HG02973 (cell line): ENCODE measurements around the gene GP1BA.

Source experiments
- ATAC-seq: cut with Tn5 transposase; IDR thresholded peaks from one replicate; pipeline ENCODE4 v1.9.1; 2021; ENCODE audit warnings: moderate library complexity; ENCODE audit not compliant: unreplicated experiment

Gene GP1BA

GRCh38 chr17:4937553-4937952 is 5.5 kb downstream of the GP1BA start:
- ATAC-seq, result no peak

GRCh38 chr17:4938069-4938491 is 6.0 kb downstream of the GP1BA start:
- ATAC-seq, result no peak

DNA sequence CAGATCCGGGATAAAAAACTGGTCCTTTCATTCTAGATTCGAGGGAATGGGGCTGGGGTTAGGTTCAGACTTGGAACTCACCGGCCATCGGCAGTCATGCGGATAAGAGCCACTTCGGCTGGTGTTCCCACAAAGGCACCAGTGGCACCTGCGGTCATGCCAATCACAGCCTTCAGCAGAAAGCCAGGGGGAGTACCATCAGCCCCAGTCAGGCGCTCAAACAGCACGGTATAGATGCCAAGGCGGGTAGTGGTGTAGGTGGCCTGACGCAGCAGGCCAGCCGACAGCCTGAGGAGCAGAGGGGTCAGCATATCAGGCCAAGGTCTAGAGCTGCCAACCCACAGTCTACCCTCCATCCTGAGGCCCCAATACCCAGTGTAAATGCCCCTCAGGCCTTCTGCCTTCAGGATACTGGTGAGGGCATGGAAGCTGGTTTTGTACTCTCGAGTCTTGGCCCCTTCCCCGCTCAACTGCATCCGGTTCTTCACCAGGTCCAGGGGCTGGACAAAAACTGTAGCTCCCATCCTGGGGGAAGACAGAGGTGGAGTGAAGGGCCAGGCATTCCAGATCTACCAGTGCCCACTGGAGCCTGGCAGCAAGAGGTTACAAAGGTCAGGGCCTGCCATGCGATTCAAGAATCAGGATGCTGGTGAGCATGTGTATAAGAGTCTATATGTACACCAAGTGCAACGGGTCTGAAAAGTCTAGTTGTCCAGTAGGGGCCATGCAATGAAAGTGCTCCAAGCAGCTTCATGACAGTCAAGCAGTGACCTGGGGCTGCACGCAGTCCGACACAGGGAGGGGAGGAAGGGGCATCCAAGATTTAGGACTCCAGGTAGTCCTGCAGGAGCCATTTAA is 6.8 kb downstream of the GP1BA start:
- ATAC-seq, result no peak

GRCh38 chr17:4939546-4939795 is 7.4 kb downstream of the GP1BA start:
- peak; percentile 7 for ATAC-seq

DNA sequence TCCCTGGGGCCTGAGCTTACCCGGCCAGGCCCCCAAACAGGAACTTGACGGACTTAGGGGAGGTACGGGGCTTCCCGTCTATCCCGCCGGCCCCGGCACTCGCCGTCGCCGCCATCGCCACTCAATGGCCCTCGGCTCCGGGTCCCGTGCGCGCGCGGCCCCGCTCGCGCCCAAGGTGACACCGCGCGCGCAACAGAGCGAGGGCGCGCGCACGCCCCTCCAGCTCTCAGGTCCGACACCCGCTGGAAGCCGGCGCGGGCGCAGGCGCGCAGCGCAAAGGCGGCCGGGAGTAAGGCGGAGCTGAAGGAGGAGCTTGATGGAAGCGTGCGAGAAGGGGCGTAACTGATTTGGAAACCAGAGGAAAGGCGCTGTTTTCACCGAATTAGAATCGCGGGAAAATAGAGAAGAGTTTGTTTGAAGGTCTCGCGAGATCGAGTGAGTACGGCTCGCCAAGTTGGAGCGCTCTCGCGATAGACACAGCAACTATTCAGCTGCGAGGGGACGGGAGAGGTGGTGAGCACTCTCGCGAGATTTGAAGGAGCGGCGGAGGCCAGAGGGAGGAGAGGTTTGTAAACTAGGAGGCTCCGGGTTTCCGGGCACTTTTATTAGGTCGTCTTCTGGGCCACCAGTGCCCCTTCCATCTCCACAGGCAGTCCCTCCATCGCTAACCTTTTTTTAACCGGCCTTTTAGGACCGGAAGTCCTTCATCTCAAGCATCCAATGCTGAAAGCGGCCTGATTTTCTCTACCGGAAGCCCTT is 7.9 kb downstream of the GP1BA start, which contains the start of the genes RNF167 and SLC25A11:
Gene RNF167, plus strand, starts transcription at position 473 of the 759 bp plus-strand sequence. CDS start 642 bp downstream, outside the sequence.
Gene SLC25A11, minus strand, starts transcription at position 251 of the 759 bp plus-strand sequence. Its CDS starts 136 bp downstream, at position 115.
- peak; percentile 59 for ATAC-seq

GRCh38 chr17:4940555-4941318 is 8.7 kb downstream of the GP1BA start:
- ATAC-seq, result peak; percentile 4

DNA sequence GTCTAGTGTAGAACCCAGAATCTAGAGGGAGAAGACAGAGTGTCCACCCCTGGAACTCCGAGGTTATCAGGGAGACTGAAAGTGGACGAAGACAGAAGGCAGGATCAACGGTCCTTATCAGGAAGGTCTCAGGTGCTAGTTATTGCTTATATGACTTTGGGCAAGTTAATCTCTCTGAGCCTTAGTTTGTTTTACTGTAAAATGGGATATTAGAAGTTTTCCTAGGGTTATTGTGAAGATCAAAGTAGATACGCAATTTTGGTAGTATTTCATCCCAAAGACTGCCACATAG is 9.2 kb downstream of the GP1BA start:
- no peak for ATAC-seq

DNA sequence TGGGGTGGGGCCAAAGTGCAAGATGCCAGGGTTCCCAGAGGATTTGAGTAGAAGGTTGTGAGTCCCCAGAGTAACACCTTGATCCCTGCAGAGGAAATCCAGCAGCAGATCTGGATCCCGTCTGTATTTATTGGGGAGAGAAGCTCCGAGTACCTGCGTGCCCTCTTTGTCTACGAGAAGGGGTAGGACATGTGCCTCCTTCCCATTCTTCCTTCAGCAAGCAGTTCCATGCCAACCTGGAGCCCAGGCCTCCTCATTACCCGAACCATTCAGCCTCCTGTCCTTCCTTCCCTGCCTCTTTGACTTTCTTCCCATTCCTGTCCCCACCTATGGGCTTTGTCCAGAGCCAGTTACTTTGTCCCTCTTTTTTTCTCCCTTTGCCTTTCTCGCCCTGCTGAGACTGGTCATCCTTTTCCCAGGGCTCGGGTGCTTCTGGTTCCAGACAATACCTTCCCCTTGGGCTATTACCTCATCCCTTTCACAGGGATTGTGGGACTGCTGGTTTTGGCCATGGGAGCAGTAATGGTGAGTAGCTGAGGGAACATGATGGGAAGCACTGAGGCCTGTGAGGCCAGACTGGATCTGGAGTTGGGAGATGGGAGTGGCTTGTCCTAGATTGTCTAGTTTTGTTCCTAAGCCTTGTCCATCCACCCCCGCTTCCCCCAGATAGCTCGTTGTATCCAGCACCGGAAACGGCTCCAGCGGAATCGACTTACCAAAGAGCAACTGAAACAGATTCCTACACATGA is 10.9 kb downstream of the GP1BA start:
- ATAC-seq, result no peak

DNA sequence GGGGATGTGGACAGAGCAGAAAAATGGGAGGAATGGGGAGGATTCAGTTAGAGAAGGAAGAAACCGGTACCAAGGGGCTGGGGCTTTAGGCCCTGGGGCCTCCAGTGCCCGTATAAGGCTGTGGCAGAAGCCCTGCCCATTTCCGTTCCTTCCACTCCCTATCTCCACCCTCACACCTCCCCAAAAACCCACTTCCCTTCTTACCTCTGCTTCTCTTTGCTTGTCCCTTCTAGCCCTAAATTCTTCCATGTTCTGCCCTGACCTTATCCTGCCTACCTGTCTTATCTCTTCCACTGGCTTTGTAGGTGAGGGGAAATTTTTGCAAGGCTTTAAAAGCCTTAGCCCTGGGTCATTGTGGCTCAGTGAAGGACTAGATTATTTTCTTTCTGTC is 12.1 kb downstream of the GP1BA start:
- ATAC-seq, result no peak

DNA sequence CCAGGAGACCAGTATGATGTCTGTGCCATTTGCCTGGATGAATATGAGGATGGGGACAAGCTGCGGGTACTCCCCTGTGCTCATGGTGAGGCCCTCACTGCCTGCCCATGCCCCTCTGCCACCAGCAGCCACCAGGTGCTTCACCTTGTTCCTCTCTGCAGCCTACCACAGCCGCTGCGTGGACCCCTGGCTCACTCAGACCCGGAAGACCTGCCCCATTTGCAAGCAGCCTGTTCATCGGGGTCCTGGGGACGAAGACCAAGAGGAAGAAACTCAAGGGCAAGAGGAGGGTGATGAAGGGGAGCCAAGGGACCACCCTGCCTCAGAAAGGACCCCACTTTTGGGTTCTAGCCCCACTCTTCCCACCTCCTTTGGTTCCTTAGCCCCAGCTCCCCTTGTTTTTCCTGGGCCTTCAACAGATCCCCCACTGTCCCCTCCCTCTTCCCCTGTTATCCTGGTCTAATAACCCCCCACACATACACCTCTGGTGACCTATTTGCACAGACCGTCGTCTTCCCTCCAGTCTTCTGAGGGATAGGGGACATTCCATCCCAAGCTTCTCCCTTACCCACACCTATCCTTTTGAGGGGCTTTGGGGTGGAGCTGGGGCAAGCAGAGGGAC is 12.6 kb downstream of the GP1BA start:
- no peak for ATAC-seq

GRCh38 chr17:4945176-4945943 is 13.3 kb downstream of the GP1BA start:
- no peak for ATAC-seq

GRCh38 chr17:4945944-4946280 is 13.8 kb downstream of the GP1BA start:
- ATAC-seq, result no peak

- ATAC-seq, result no peak
Measured at GRCh38 chr17:4946312-4946976, 14.4 kb downstream of the GP1BA start.

- no peak for ATAC-seq
Measured at GRCh38 chr17:4947010-4947410, 14.9 kb downstream of the GP1BA start.

- ATAC-seq, result no peak
Measured at GRCh38 chr17:4947411-4948165, 15.5 kb downstream of the GP1BA start.

DNA sequence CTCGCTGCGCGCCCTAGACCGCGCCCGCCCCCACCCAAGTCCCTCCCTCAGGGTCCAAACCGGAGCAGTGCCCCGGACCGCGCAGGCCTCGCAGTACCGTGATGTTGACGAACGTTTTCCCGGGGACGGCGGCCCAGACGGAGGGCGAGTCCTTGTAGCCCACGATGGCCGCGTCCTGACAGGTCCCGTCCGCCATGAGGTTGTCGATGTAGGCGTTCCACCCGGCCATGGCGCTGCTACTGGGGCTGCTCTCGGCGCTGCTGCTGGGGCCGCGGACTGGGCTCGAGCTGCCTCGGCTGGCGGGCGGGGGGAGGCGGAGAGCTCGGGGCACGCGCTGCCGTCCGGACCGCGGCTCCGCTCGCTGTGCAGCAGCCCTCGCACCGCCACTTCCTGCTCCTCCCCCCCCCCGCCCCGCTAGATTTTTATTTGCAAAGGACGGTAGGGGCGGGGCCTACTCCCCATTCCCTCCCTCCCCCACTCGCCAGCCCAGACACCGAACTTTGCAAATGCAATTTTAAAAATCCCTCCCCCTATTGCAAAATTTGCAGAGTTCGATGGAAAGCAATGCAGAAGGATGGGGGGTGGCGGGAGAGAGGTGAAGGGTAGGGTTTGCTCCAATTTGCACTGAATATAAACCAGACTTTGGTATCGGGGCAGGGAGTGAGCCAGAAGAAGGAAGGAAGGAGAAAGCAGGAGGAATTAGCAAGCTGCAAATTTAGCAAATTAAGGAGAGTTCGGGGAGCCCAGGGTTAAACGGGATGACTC is 16.3 kb downstream of the GP1BA start, which contains the start of gene PFN1:
Gene PFN1, minus strand, starts transcription at position 365 of the 765 bp plus-strand sequence. Its CDS starts 136 bp downstream, at position 229.
- peak; percentile 7 for ATAC-seq

- ATAC-seq, result peak; percentile 30
Measured at GRCh38 chr17:4948931-4949320, 16.8 kb downstream of the GP1BA start.
